Neural cell (in vitro differentiated cells): ENCODE data around the gene CRIP1.

Source experiments
- CTCF ChIP-seq: fragments of 450-650 bp; IDR thresholded peaks from 2 replicates; pipeline ENCODE4 v1.5.1; 2014; ENCODE audit warnings: antibody characterized with exemption, mild to moderate bottlenecking, moderate library complexity; ENCODE audit not compliant: poor library complexity, severe bottlenecking
- EZH2 ChIP-seq: fragments of 200-600, 300-800 bp; shearing (Covaris generic), sonication (generic); IDR thresholded peaks from 2 replicates; pipeline ENCODE4 v1.6.1; 2014; ENCODE audit warnings: antibody characterized with exemption, low read length, borderline replicate concordance, mild to moderate bottlenecking; ENCODE audit not compliant: insufficient read depth, poor library complexity, severe bottlenecking
- MXI1 ChIP-seq: fragments of 450-650 bp; conservative IDR thresholded peaks from 2 replicates; pipeline ENCODE4 v1.6.1; 2014; ENCODE audit warnings: antibody characterized with exemption, mild to moderate bottlenecking; ENCODE audit not compliant: poor library complexity, severe bottlenecking
- RAD21 ChIP-seq: fragments of 450-650 bp; conservative IDR thresholded peaks from 2 replicates; pipeline ENCODE4 v1.6.1; 2014; ENCODE audit warnings: antibody characterized with exemption, mild to moderate bottlenecking, moderate library complexity

GRCh38 chr14:105477660-105478397, 8.9 kb upstream of the CRIP1 start:
- TF ChIP-seq RAD21 (no peak), CTCF (no peak), MXI1 (no peak), EZH2 (no peak)
